ENCODE results near the gene ANAPC13. TPM values are rescaled to one million over a fixed set of nuclear protein-coding genes. Genes with fewer than 3 reads are reported as not detected.

Gene ANAPC13
- polyA plus RNA-seq, 1 donor from 2014 or later = 178 TPM

DNA sequence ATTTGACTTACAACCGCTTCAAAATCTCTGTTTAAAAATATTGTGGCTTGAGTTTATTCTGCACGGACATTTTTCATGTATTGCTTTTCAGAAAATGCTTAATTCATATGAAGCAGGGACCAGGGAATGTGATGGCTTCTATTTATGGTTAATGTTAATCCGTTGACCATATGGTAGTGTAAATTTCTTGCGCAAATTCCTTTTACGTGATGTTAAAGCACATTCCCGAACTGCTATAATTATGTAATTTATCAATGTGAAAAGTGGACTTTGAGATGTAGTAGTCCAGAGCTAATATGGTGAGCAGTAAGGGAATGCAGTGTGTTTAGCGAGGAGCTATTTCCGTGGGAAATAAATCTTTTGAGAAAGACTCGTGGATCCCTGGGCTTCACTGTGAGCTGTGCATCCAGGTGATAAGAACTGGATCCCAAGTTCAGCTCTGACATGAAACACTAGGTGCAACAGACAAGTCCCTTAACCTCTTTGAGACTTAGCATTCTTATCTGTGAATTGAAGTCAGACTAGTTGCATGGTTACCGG lies 27.3 kb downstream of the ANAPC13 start:
- Histone ChIP-seq H3K4me2 (ENCODE audit: low read length) (no peak overlapping the region), H3F3A (ENCODE audit: insufficient read depth, low read length, poor library complexity, severe bottlenecking) (no peaks in the 10 kb centered on the region), H3K9me2 (ENCODE audit: insufficient read depth, low read length) (no peaks in the 10 kb centered on the region), H3K36me3 (ENCODE audit: insufficient read depth, low read length) (no peaks in the 10 kb centered on the region), H3K9ac (ENCODE audit: low read length) (no peak overlapping the region), H3K27me3 (ENCODE audit: insufficient read depth, low read depth, low read length) (no peaks in the 10 kb centered on the region), H3K27ac (ENCODE audit: low read length) (no peak overlapping the region), H3K4me3 (ENCODE audit: low read length) (no peak overlapping the region), H3K9me3 (ENCODE audit: low read length) (no peaks in the 10 kb centered on the region), H4K20me1 (ENCODE audit: insufficient read depth) (no peaks in the 10 kb centered on the region), H2AFZ (ENCODE audit: low read depth, low read length) (no peak overlapping the region), H3K79me2 (replicated peaks; ENCODE audit: insufficient read depth, low read length) (no peaks in the 10 kb centered on the region)
- TF ChIP-seq, protein P1, sequence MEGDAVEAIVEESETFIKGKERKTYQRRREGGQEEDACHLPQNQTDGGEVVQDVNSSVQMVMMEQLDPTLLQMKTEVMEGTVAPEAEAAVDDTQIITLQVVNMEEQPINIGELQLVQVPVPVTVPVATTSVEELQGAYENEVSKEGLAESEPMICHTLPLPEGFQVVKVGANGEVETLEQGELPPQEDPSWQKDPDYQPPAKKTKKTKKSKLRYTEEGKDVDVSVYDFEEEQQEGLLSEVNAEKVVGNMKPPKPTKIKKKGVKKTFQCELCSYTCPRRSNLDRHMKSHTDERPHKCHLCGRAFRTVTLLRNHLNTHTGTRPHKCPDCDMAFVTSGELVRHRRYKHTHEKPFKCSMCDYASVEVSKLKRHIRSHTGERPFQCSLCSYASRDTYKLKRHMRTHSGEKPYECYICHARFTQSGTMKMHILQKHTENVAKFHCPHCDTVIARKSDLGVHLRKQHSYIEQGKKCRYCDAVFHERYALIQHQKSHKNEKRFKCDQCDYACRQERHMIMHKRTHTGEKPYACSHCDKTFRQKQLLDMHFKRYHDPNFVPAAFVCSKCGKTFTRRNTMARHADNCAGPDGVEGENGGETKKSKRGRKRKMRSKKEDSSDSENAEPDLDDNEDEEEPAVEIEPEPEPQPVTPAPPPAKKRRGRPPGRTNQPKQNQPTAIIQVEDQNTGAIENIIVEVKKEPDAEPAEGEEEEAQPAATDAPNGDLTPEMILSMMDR (IDR thresholded peaks at IDR 0.05; ENCODE audit: poor library complexity, severe bottlenecking) = no peak
- TF ChIP-seq RAD21 (conservative IDR thresholded peaks at IDR 0.05) = no peak
- no peak for TF ChIP-seq SMC3 (conservative IDR thresholded peaks at IDR 0.05; ENCODE audit: poor library complexity)
- no peak for TF ChIP-seq REST (IDR thresholded peaks at IDR 0.05; ENCODE audit: borderline replicate concordance)
- TF ChIP-seq MXI1 (conservative IDR thresholded peaks at IDR 0.05; ENCODE audit: poor library complexity, severe bottlenecking) = no peak
- TF ChIP-seq POLR2AphosphoS5 (IDR thresholded peaks at IDR 0.05) = no peak
- no peak for TF ChIP-seq EP300 (conservative IDR thresholded peaks at IDR 0.05; ENCODE audit: poor library complexity, severe bottlenecking)
- TF ChIP-seq EZH2 (IDR thresholded peaks at IDR 0.05; ENCODE audit: borderline replicate concordance, insufficient read depth, low read length, poor library complexity, severe bottlenecking) = no peak
- TF ChIP-seq TAF1 (IDR thresholded peaks at IDR 0.05; ENCODE audit: low read depth) = no peak

- no peak overlapping the region for H3K9ac ChIP-seq (ENCODE audit: low read length)
- no peaks in the 10 kb centered on the region for H3K27me3 ChIP-seq (ENCODE audit: insufficient read depth, low read depth, low read length)
- no peaks in the 10 kb centered on the region for H3F3A ChIP-seq (ENCODE audit: insufficient read depth, low read length, poor library complexity, severe bottlenecking)
- H3K79me2 ChIP-seq (replicated peaks; ENCODE audit: insufficient read depth, low read length) = no peaks in the 10 kb centered on the region
- H4K20me1 ChIP-seq (ENCODE audit: insufficient read depth) = no peaks in the 10 kb centered on the region
- no peak overlapping the region for H3K4me3 ChIP-seq (ENCODE audit: low read length)
- no peaks in the 10 kb centered on the region for H3K36me3 ChIP-seq (ENCODE audit: insufficient read depth, low read length)
- no peak overlapping the region for H3K27ac ChIP-seq (ENCODE audit: low read length)
- H3K4me2 ChIP-seq (ENCODE audit: low read length) = no peak overlapping the region
- no peak overlapping the region for H2AFZ ChIP-seq (ENCODE audit: low read depth, low read length)
- H3K9me2 ChIP-seq (ENCODE audit: insufficient read depth, low read length) = no peaks in the 10 kb centered on the region
- H3K9me3 ChIP-seq (ENCODE audit: low read length) = no peaks in the 10 kb centered on the region
- TF ChIP-seq POLR2AphosphoS5 (IDR thresholded peaks at IDR 0.05) (no peak), TAF1 (IDR thresholded peaks at IDR 0.05; ENCODE audit: low read depth) (no peak), SMC3 (conservative IDR thresholded peaks at IDR 0.05; ENCODE audit: poor library complexity) (no peak), EZH2 (IDR thresholded peaks at IDR 0.05; ENCODE audit: borderline replicate concordance, insufficient read depth, low read length, poor library complexity, severe bottlenecking) (no peak), REST (IDR thresholded peaks at IDR 0.05; ENCODE audit: borderline replicate concordance) (no peak), RAD21 (conservative IDR thresholded peaks at IDR 0.05) (no peak), EP300 (conservative IDR thresholded peaks at IDR 0.05; ENCODE audit: poor library complexity, severe bottlenecking) (no peak)
Observed at GRCh38 chr3:134457376-134458074, 28.3 kb downstream of the ANAPC13 start.

All from neural cell (in vitro differentiated cells).